Measurements from ENCODE around the gene ATP13A5. TPM values are rescaled to one million over a fixed set of nuclear protein-coding genes. Genes with fewer than 3 reads are reported as not detected.

ATP13A5 gene
- total RNA-seq (under 1 TPM; 0.08 to 0.16 (median 0.14) TPM), polyA plus RNA-seq (under 1 TPM; 0.11 to 0.38 TPM)

DNA sequence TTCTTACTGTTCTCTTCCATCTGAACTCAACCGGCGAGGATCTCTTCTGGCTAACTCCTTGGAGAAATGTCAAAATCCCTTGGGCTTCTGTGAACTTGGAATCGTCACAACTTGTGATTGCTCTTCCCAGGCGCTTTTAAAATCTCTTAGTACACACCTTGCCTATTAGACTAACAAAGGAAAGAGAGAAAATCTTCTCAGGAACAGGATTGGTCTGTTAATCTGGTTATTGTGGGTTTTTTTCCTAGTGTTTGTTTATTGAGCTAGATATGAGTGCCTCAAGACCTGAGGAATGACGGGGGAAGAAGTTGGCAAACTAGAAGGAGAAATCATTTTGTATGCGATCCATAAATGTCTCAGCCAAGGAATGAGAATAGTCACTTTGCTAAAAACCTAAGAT is at the start of gene ATP13A5:
Gene ATP13A5 (minus strand): TSS at position 48 of the 400 bp plus-strand sequence. CDS start 28 bp downstream, at position 20.
- WGBS, 2 donors, result 44 to 58% methylated on average over 6 of the region's 6 CpGs
- H3K9me3 ChIP-seq, result no peaks in the 10 kb centered on the region
- no peak within 1 kb of the TSS for H3K27ac ChIP-seq
- intact Hi-C loops (cut with DNase I), result no loop called here
- no peak for ATAC-seq
- H3K27me3 ChIP-seq, result no peaks in the 10 kb centered on the region
- H3K36me3 ChIP-seq, result no peaks in the 10 kb centered on the region
- no peaks in the 10 kb centered on the region for H3K4me1 ChIP-seq
- DNase-seq, result no peak
- H3K4me3 ChIP-seq, result no peak within 1 kb of the TSS
- no peak for FAIRE-seq
- TF ChIP-seq CTCF (IDR thresholded peaks at IDR 0.05), result no peak

DNA sequence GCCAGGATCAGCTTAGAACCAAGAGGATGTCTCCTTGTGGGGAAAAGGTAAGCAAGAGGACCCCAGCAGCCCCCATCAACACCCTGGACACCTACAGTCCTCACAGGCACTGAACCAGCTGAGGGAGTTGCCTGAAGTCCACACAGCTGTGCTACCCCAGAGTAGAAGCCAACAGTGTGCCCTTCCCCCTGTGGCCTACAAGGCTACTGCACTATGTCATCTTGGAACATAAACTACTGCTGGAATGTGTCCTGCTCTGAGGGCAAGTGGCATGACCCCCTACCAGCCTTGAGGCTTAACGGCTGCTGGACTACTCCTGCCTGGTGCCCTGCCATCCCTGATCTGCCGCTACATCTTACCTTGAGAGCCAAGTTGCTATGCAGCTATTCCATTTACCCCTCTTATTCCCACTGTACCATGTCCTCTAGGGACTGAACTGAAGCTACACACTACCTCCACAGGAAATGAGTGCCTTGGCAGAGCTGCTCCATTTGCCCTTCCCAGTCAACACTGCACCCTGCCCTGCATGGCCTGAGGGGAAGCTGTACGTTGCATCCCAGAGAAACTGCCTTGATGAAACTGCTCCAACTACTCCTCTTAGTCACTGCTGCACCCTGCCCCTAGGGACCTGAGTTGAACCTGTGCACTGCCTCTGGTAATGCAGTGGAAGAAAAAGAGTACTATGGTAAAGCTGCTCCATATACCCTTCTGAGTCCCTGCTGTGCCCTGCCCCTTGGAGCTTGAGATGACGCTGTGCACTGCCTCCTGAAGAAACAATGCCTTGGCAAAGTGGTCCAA is 40.2 kb upstream of the ATP13A5 start:
- DNase-seq (no peak), FAIRE-seq (no peak), ATAC-seq (no peak)
- no peaks in the 10 kb centered on the region for H3K27me3 ChIP-seq
- H3K36me3 ChIP-seq, result peaks cover 0 to 15% (median 0%) of the 10 kb centered on the region in 3 donors
- intact Hi-C loops (cut with DNase I), result no loop called here
- WGBS, 2 donors, result 80 to 89% methylated on average over 4 of the region's 4 CpGs
- H3K4me3 ChIP-seq, result no peak overlapping the region
- no peak for TF ChIP-seq CTCF (IDR thresholded peaks at IDR 0.05)
- H3K9me3 ChIP-seq, result peaks cover 0 to 4% (median 0%) of the 10 kb centered on the region in 4 donors
- H3K4me1 ChIP-seq, result no peaks in the 10 kb centered on the region
- H3K27ac ChIP-seq, result no peak overlapping the region

GRCh38 chr3:193416629-193417028 is 38.1 kb upstream of the ATP13A5 start:
- Histone ChIP-seq H3K27me3 (no peaks in the 10 kb centered on the region), H3K4me1 (no peaks in the 10 kb centered on the region), H3K27ac (no peak overlapping the region), H3K4me3 (no peak overlapping the region), H3K36me3 (peaks cover 0 to 15% (median 0%) of the 10 kb centered on the region in 3 donors), H3K9me3 (peaks cover 0 to 4% (median 0%) of the 10 kb centered on the region in 4 donors)
- DNase-seq (no peak), ATAC-seq (no peak), FAIRE-seq (no peak)
- intact Hi-C loops (cut with DNase I), result no loop called here
- no peak for TF ChIP-seq CTCF (IDR thresholded peaks at IDR 0.05)
- 74 to 93% methylated on average over 2 of the region's 2 CpGs for WGBS, 2 donors

DNA sequence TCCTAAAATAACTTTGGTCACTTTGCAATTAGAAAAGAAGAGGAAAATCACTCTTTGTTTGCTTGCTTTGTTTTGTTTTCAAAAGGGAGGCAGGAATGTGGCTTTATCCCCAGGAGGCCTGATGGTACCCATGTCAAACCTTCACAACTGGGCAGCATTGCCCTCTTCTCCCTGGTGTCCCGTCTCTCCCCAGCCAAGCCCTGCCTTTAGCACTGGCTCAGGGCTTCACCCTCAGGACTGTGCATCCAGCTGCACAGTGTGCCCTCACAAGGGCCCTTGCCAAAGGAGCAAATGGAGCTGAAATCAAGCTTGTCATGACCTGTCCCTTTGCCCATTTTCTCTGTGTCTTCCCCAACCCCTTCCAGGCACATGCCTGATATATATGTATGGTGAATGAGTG is 29.1 kb upstream of the ATP13A5 start:
- Histone ChIP-seq H3K4me1 (no peaks in the 10 kb centered on the region), H3K27ac (no peak overlapping the region), H3K36me3 (no peaks in the 10 kb centered on the region), H3K4me3 (no peak overlapping the region), H3K27me3 (no peaks in the 10 kb centered on the region), H3K9me3 (no peaks in the 10 kb centered on the region)
- TF ChIP-seq CTCF (IDR thresholded peaks at IDR 0.05), result no peak
- no peak for FAIRE-seq
- ATAC-seq, result no peak
- DNase-seq, result no peak
- intact Hi-C loops (cut with DNase I), result no loop called here
- WGBS, 2 donors, result 53 to 78% methylated on average over 1 of the region's 1 CpG

DNA sequence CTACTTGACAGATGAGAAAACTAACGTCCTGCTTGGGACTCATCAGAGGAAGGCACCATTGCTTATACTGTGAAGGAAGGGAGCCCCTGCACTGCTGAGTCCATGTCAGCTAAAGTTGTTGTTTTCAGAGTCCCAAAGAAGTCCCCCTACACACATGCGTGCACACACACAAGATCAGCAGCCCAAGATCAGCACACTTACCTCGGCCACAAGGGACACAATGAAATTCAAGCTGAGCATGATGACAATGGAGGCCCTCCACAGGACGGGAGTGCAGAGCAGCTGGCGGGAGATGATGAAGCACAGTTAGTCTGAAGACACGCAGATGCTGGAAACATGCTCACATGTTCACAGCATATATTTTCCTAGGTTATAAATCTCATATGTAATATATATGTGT is 28.6 kb upstream of the ATP13A5 start:
- intact Hi-C loops (cut with DNase I), result no loop called here
- H3K4me1 ChIP-seq, result no peaks in the 10 kb centered on the region
- H3K9me3 ChIP-seq, result no peaks in the 10 kb centered on the region
- H3K27me3 ChIP-seq, result no peaks in the 10 kb centered on the region
- 64 to 75% methylated on average over 6 of the region's 6 CpGs for WGBS, 2 donors
- FAIRE-seq (no peak), DNase-seq (no peak), ATAC-seq (no peak)
- H3K27ac ChIP-seq, result no peak overlapping the region
- TF ChIP-seq CTCF (IDR thresholded peaks at IDR 0.05), result no peak
- no peaks in the 10 kb centered on the region for H3K36me3 ChIP-seq
- H3K4me3 ChIP-seq, result no peak overlapping the region
